LNCaP clone FGC (cell line): ENCODE data around the gene LGR6.

ENCODE experiments used
- DNase-seq: peaks from one replicate; pipeline ENCODE4 v3.0.0-alpha.2; 2011; ENCODE audit warnings: low read depth
- H3K4me3 ChIP-seq: 2 replicates; pipeline ENCODE4 v1.5.1; 2011; ENCODE audit warnings: mild to moderate bottlenecking, low read depth, low read length, control low read depth
- TF ChIP-seq, protein P1 (sequence below): IDR thresholded peaks from 2 replicates; pipeline ENCODE4 v1.5.1; 2012; ENCODE audit warnings: mild to moderate bottlenecking; ENCODE audit not compliant: control insufficient read depth, insufficient read depth; ENCODE audit errors: extremely low read depth

LGR6 gene

GRCh38 chr1:202282025-202282371 is 88.4 kb downstream of the LGR6 start:
- DNase-seq = no peak
- H3K4me3 ChIP-seq = no peak overlapping the region
- TF ChIP-seq, protein P1, sequence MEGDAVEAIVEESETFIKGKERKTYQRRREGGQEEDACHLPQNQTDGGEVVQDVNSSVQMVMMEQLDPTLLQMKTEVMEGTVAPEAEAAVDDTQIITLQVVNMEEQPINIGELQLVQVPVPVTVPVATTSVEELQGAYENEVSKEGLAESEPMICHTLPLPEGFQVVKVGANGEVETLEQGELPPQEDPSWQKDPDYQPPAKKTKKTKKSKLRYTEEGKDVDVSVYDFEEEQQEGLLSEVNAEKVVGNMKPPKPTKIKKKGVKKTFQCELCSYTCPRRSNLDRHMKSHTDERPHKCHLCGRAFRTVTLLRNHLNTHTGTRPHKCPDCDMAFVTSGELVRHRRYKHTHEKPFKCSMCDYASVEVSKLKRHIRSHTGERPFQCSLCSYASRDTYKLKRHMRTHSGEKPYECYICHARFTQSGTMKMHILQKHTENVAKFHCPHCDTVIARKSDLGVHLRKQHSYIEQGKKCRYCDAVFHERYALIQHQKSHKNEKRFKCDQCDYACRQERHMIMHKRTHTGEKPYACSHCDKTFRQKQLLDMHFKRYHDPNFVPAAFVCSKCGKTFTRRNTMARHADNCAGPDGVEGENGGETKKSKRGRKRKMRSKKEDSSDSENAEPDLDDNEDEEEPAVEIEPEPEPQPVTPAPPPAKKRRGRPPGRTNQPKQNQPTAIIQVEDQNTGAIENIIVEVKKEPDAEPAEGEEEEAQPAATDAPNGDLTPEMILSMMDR = no peak

- DNase-seq = no peak
- TF ChIP-seq, protein P1 = no peak
- no peak overlapping the region for H3K4me3 ChIP-seq
Measured at GRCh38 chr1:202282596-202283283, 89.1 kb downstream of the LGR6 start.

- DNase-seq = no peak
- H3K4me3 ChIP-seq = no peak overlapping the region
- TF ChIP-seq, protein P1 = no peak
Measured at GRCh38 chr1:202283379-202283844, 89.8 kb downstream of the LGR6 start.

DNA sequence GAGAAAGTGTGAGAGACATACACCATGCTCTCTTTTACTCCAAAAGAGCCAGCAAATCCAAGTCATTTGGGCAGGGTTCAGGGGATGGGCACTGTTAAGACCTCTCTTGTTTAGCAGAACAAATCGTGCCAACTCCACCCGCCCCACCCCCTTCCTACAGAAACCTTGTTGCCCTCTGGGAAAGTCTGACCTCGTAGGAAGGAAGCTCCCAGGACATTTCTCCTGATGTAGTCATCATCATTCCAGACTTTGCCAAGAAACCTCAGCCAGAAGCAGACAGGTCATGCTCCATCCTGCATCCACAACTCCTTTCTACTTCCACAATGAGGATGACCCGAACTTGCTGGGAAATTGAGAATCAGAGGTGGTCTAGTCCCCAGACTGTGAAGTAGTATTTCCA is 90.4 kb downstream of the LGR6 start:
- TF ChIP-seq, protein P1 = no peak
- H3K4me3 ChIP-seq = no peak overlapping the region
- no peak for DNase-seq

- no peak overlapping the region for H3K4me3 ChIP-seq
- TF ChIP-seq, protein P1 = no peak
- DNase-seq = no peak
Measured at GRCh38 chr1:202285908-202286307, 92.3 kb downstream of the LGR6 start.

DNA sequence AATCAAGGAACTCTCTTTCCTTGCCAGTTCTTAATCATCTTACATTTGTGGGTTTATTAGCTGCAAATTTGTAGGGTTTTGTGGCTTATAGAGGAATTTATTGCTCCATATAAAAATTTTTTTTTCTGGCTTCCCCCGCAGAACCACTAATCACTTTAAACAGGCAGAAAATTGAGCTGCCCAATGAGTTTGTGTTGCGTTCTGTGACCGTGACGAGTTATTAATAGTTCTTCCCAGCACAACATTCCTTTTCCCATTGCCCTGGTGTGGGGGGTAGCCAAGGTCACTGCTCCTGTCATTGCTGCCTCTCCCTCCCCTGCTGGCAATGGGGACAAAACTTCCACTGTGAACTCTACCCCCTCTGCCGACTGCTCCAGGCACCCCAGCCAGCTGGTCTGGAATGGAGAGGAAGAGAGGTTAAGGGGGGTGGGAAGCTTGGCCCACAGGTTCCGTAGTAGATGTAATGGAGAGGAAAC is 93.1 kb downstream of the LGR6 start:
- no peak overlapping the region for H3K4me3 ChIP-seq
- DNase-seq = no peak
- TF ChIP-seq, protein P1 = no peak

DNA sequence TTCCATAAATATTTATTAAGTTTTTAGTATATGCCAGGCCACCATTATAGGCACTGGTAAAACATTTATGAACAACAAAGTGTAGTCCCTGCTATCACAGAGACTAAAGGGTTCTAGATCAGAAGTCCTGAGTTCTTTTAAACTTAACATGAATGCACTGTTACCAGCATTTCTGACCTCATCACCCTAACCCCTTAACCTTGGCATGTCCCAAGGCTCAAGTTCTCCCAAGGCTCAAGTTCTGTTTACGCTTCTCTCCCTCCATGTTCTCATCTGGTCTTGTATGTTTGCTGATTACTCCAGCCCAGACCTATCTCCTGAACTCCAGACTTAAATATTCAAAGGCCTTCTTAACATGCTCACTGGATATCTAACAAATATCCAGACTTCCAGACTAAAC is 93.6 kb downstream of the LGR6 start:
- peak; percentile 4 for DNase-seq
- TF ChIP-seq, protein P1 = no peak
- H3K4me3 ChIP-seq = no peak overlapping the region
